T-cell (primary cell): Measurements from ENCODE around the gene PCDH9. TPM values are rescaled to one million over a fixed set of nuclear protein-coding genes. Genes with fewer than 3 reads are reported as not detected.

ENCODE experiments used
- ATAC-seq, 4 experiments: fragments of 200-7000 bp in 3 of 4; fragments of 150-1000 bp in 1 of 4; cut with Tn5 transposase; replicated peaks in 1 of 4; 1 replicate in 3 of 4; 2 replicates in 1 of 4; pipeline ENCODE4 v1.10.0; 2021; ENCODE audit warnings: moderate library complexity in 3 of 4, mild to moderate bottlenecking in 2 of 4, moderate number of reproducible peaks in 1 of 4
- CTCF ChIA-PET, 2 donors: fragments of 300-600 bp; sonication (Branson Sonifier 250); formaldehyde crosslinking; loops; one replicate each; lab custom pipeline; 2022; ENCODE audit warnings: antibody characterized with exemption in 2 of 2; lab: Charles Lee
- POLR2A ChIA-PET, 2 donors: fragments of 300-600 bp; sonication (Branson Sonifier 250); formaldehyde crosslinking; loops; one replicate each; lab custom pipeline; 2022; ENCODE audit warnings: antibody characterized with exemption in 2 of 2; lab: Charles Lee
- DNase-seq, 35 experiments: peaks; one replicate each; pipeline versions ENCODE4 v3.0.0 to v3.0.0-alpha.2; 2013 to 2023
- H3K27ac ChIP-seq: one replicate; pipeline ENCODE4 v1.5.1; 2013; ENCODE audit warnings: low read length
- H3K27me3 ChIP-seq, 2 experiments: replicated peaks in 1 of 2; 1 replicate in 1 of 2; 2 replicates in 1 of 2; pipeline versions ENCODE4 v1.6.1 to v1.7.0; 2013; ENCODE audit warnings: low read length in 1 of 2, mixed read lengths in 1 of 2; ENCODE audit not compliant: control insufficient read depth in 2 of 2, insufficient read depth in 2 of 2; ENCODE audit errors: extremely low read depth in 1 of 2
- H3K36me3 ChIP-seq, 2 donors: 1 replicate in 1 of 2; 2 replicates in 1 of 2; pipeline versions ENCODE4 v1.6.1 to v1.7.0; 2013; ENCODE audit warnings: low read length in 1 of 2; ENCODE audit not compliant: control insufficient read depth in 2 of 2, insufficient read depth in 1 of 2; ENCODE audit errors: extremely low read depth in 1 of 2
- H3K4me1 ChIP-seq, 2 experiments: 1 replicate in 1 of 2; 2 replicates in 1 of 2; pipeline versions ENCODE4 v1.6.1 to v1.7.0; 2013; ENCODE audit warnings: low read length in 2 of 2, mixed read lengths in 1 of 2; ENCODE audit not compliant: insufficient read depth in 2 of 2, control insufficient read depth in 1 of 2; ENCODE audit errors: extremely low read depth in 1 of 2
- H3K4me3 ChIP-seq, 2 donors: 1 replicate in 1 of 2; 2 replicates in 1 of 2; pipeline versions ENCODE4 v1.5.1 to v1.7.0; 2013; ENCODE audit warnings: mild to moderate bottlenecking in 2 of 2, low read length in 1 of 2, moderate library complexity in 1 of 2; ENCODE audit not compliant: control insufficient read depth in 1 of 2; ENCODE audit errors: extremely low read depth in 1 of 2
- H3K9me3 ChIP-seq: 2 replicates; pipeline ENCODE4 v1.7.0; 2013
- H3K27ac Mint-ChIP-seq, 2 donors: one replicate each; pipeline ENCODE4 v1.8.0; 2020 to 2021; ENCODE audit warnings: mild to moderate bottlenecking in 2 of 2, mixed read lengths in 2 of 2
- H3K27me3 Mint-ChIP-seq, 2 donors: one replicate each; pipeline ENCODE4 v1.8.0; 2021 to 2022; ENCODE audit warnings: mixed read lengths in 2 of 2
- H3K36me3 Mint-ChIP-seq: one replicate; pipeline ENCODE4 v1.8.0; 2021; ENCODE audit warnings: mixed read lengths
- H3K4me1 Mint-ChIP-seq, 3 donors: one replicate each; pipeline ENCODE4 v1.8.0; 2020 to 2022; ENCODE audit warnings: mixed read lengths in 3 of 3, mild to moderate bottlenecking in 1 of 3
- H3K4me3 Mint-ChIP-seq, 3 donors: one replicate each; pipeline ENCODE4 v1.8.0; 2020 to 2022; ENCODE audit warnings: mild to moderate bottlenecking in 3 of 3, mixed read lengths in 3 of 3, moderate library complexity in 3 of 3
- H3K9me3 Mint-ChIP-seq, 3 donors: one replicate each; pipeline ENCODE4 v1.8.0; 2020 to 2022; ENCODE audit warnings: mixed read lengths in 3 of 3
- WGBS: methylation state at CpG from one replicate; pipeline ENCODE4 v1.1.5; 2013; ENCODE audit warnings: missing lambda C conversion rate; ENCODE audit not compliant: insufficient coverage; 5-methylcytosine and 5-hydroxymethylcytosine counted together
- total RNA-seq, 35 experiments: library from RNA in 6 of 35; stranded (reverse) in 6 of 35; fragments of 120-200 nt in 1 of 35; gene quantifications; one replicate each; pipeline versions ENCODE4 v1.2.1 to v1.2.4 and lab custom pipeline; 2013 to 2026

Gene PCDH9
- total RNA-seq, 5 donors from 2014 or later (not counting 1 experiment from before 2014, with no cell fraction given): 0.38 to 1.3 (median 0.53) TPM

DNA sequence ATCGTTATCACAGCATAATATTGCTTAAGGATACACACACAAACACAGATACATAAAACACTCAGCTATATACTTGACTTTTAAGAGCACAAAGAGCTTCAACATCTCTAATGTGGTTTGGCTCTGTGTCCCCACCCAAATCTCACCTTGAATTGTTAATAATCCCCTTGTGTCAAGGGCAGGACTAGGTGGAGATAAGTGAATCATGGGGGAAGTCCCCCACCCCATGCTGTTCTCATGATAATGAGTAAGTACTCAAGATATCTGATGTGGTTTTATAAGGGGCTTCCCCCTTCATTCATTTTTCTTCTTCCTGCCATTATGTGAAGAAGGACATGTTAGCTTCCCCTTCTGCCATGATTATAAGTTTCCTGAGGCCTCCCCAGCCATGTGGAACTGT is 481.4 kb downstream of the PCDH9 start:
- Mint-ChIP-seq H3K27me3 (no peaks in the 10 kb centered on the region), H3K4me3 (no peak overlapping the region), H3K4me1 (no peaks in the 10 kb centered on the region), H3K27ac (no peak overlapping the region), H3K9me3 (peaks cover 4 to 17% (median 5%) of the 10 kb centered on the region in 3 donors), H3K36me3 (no peaks in the 10 kb centered on the region)
- no peak for ATAC-seq
- no peaks in the 10 kb centered on the region for H3K9me3 ChIP-seq
- H3K27me3 ChIP-seq: no peaks in the 10 kb centered on the region
- POLR2A ChIA-PET: no interaction called here
- WGBS: no CpG with 5 or more reads among the region's 1 CpG
- no peak for DNase-seq
- H3K27ac ChIP-seq: no peak overlapping the region
- CTCF ChIA-PET: no interaction called here
- H3K36me3 ChIP-seq: no peaks in the 10 kb centered on the region
- no peak overlapping the region for H3K4me3 ChIP-seq
- H3K4me1 ChIP-seq: no peaks in the 10 kb centered on the region

GRCh38 chr13:66745307-66745706 is 484.8 kb downstream of the PCDH9 start:
- Histone ChIP-seq H3K27ac (no peak overlapping the region), H3K36me3 (no peaks in the 10 kb centered on the region), H3K27me3 (no peaks in the 10 kb centered on the region), H3K9me3 (no peaks in the 10 kb centered on the region), H3K4me3 (no peak overlapping the region), H3K4me1 (no peaks in the 10 kb centered on the region)
- H3K27me3 Mint-ChIP-seq: no peaks in the 10 kb centered on the region
- no peaks in the 10 kb centered on the region for H3K4me1 Mint-ChIP-seq
- no peaks in the 10 kb centered on the region for H3K36me3 Mint-ChIP-seq
- no peak overlapping the region for H3K27ac Mint-ChIP-seq
- 90% methylated on average over 3 of the region's 4 CpGs for WGBS
- no peak overlapping the region for H3K4me3 Mint-ChIP-seq
- DNase-seq: no peak
- H3K9me3 Mint-ChIP-seq: peaks cover 3 to 8% (median 4%) of the 10 kb centered on the region in 3 donors
- ChIA-PET POLR2A (no interaction called here), CTCF (no interaction called here)
- ATAC-seq: no peak

DNA sequence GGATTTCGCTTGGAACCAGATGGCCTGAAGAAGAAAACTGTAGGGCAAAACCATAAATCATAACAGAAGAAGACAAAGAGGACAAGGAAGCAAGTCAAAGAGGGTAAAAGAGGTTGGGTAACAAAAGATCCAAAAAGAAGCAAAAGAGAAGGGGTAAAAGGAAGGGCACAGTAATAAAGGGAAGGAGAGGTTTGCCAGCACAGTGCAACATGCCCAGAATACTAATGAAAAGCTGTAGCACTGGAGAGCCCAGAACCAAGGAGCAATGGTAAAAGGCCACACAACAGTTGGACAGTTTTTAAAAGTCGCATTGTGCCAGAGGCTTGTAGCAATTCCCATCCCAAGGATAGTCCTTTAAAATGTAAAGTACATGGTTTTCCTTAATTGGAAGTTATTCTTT is 506.6 kb downstream of the PCDH9 start:
- Mint-ChIP-seq H3K27me3 (no peaks in the 10 kb centered on the region), H3K4me1 (no peaks in the 10 kb centered on the region), H3K36me3 (no peaks in the 10 kb centered on the region), H3K4me3 (no peak overlapping the region), H3K27ac (no peak overlapping the region), H3K9me3 (peaks cover 0 to 9% (median 2%) of the 10 kb centered on the region in 3 donors)
- Histone ChIP-seq H3K36me3 (no peaks in the 10 kb centered on the region), H3K27ac (no peak overlapping the region), H3K27me3 (no peaks in the 10 kb centered on the region), H3K4me1 (no peaks in the 10 kb centered on the region), H3K9me3 (no peaks in the 10 kb centered on the region), H3K4me3 (no peak overlapping the region)
- POLR2A ChIA-PET: no interaction called here
- no CpG with 5 or more reads among the region's 2 CpGs for WGBS
- CTCF ChIA-PET: interaction anchor here in 1 of 2 donors (0.6 kb wide), 1 partner anchor 41 kb away, joined by 4 read pairs; no protein-coding TSS in a partner anchor
- DNase-seq (no peak), ATAC-seq (no peak)

DNA sequence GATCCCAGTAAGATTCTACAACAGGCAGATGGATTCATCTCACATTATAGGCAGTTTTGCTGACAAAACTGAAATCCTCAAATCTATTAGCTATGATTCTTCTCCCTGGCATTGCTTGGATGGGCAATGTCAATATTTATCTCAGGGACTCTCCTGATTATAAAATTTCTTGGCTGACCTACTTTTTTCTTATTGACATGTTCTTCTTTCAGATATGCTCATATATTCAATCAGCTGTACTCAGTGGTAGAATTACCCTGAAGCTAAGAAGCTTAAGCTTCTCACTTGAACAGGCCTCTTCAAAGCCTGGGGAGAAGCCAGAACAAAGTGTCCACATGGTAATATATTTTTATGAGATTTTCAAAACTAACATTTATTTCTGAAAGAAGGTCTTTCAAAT is 513.6 kb downstream of the PCDH9 start:
- Histone ChIP-seq H3K36me3 (no peaks in the 10 kb centered on the region), H3K27me3 (no peaks in the 10 kb centered on the region), H3K27ac (no peak overlapping the region), H3K4me3 (no peak overlapping the region), H3K4me1 (no peaks in the 10 kb centered on the region), H3K9me3 (no peaks in the 10 kb centered on the region)
- no peaks in the 10 kb centered on the region for H3K36me3 Mint-ChIP-seq
- DNase-seq (no peak), ATAC-seq (no peak)
- no peaks in the 10 kb centered on the region for H3K4me1 Mint-ChIP-seq
- no peak overlapping the region for H3K4me3 Mint-ChIP-seq
- no peak overlapping the region for H3K27ac Mint-ChIP-seq
- POLR2A ChIA-PET: no interaction called here
- peaks cover 0 to 13% (median 0%) of the 10 kb centered on the region in 3 donors for H3K9me3 Mint-ChIP-seq
- CTCF ChIA-PET: interaction anchor here in 1 of 2 donors (0.6 kb wide), 1 partner anchor 72 kb away, joined by 8 read pairs; no protein-coding TSS in a partner anchor
- no peaks in the 10 kb centered on the region for H3K27me3 Mint-ChIP-seq

DNA sequence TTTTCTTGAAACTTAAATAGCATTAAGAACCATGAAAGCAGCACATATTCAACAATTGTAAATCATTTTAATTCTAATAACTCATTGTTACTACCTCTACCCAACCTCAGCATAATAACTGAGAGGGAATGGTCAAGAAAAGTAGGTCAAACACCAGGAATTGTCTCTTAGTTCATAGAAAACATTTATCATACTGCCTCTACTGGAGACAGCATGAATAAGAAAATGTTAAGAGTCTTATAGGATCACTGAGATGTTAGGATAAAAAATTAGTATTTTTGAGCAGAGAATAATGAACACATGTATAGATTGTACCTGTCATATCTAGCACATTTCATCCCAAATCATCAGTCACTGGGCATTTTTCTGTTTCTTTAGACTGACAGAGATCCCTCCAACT is 515.3 kb downstream of the PCDH9 start:
- CTCF ChIA-PET: no interaction called here
- POLR2A ChIA-PET: no interaction called here
- no peak for DNase-seq

DNA sequence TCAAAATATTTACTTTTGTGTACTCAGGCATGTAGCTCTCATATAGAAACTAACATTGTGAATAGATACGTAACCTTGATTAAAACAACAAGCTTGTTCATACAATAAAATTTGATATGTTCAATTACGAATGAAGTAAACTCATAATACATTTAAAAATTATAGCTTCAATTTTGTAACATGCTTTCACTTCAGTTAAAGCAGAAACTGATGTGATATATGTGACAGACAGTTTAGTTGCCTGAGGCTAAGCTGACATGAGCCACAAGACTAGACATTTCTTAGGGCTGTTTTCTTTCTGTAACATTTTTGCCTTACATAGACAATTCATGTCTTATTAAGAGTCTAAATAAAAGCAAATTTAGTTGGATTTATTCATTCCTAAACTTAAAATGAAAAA is 526.0 kb downstream of the PCDH9 start:
- POLR2A ChIA-PET: no interaction called here
- no peak overlapping the region for H3K27ac ChIP-seq
- Mint-ChIP-seq H3K27me3 (no peaks in the 10 kb centered on the region), H3K9me3 (peaks cover 0 to 12% (median 0%) of the 10 kb centered on the region in 3 donors), H3K27ac (no peak overlapping the region), H3K36me3 (no peaks in the 10 kb centered on the region), H3K4me3 (no peak overlapping the region), H3K4me1 (no peaks in the 10 kb centered on the region)
- no peaks in the 10 kb centered on the region for H3K27me3 ChIP-seq
- no peaks in the 10 kb centered on the region for H3K4me1 ChIP-seq
- no peaks in the 10 kb centered on the region for H3K9me3 ChIP-seq
- WGBS: no CpG with 5 or more reads among the region's 2 CpGs
- DNase-seq: no peak
- no peak for ATAC-seq
- H3K4me3 ChIP-seq: no peak overlapping the region
- CTCF ChIA-PET: no interaction called here
- H3K36me3 ChIP-seq: no peaks in the 10 kb centered on the region

More for the DNA sequence above, 515.3 kb downstream of the PCDH9 start:
- Histone ChIP-seq H3K27me3 (no peaks in the 10 kb centered on the region), H3K27ac (no peak overlapping the region), H3K4me1 (no peaks in the 10 kb centered on the region), H3K9me3 (peaks cover 2% of the 10 kb centered on the region), H3K4me3 (no peak overlapping the region), H3K36me3 (no peaks in the 10 kb centered on the region)
- ATAC-seq: no peak
- Mint-ChIP-seq H3K36me3 (no peaks in the 10 kb centered on the region), H3K4me3 (no peak overlapping the region), H3K27me3 (no peaks in the 10 kb centered on the region), H3K27ac (no peak overlapping the region), H3K4me1 (no peaks in the 10 kb centered on the region), H3K9me3 (peaks cover 0 to 7% (median 0%) of the 10 kb centered on the region in 3 donors)

DNA sequence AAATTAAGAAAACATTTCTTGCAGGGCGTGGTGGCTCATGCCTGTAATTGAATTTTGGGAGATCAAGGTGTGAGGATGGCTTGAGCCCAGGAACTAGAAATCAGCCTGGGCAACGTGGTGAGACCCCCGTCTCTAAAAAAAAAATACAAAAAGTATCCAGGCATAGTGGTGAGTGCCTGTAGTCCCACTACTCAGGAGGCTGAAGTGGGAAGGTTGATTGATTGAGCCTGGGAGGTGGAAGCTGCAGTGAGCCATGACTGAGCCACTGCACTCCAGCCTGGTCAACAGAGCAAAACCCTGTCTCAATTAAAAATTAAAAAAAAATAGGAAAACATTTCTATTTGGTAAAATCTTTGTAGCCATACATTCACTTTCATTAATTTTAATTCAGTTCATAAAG is 526.5 kb downstream of the PCDH9 start:
- H3K9me3 ChIP-seq: no peaks in the 10 kb centered on the region
- Mint-ChIP-seq H3K9me3 (peaks cover 0 to 9% (median 0%) of the 10 kb centered on the region in 3 donors), H3K27me3 (no peaks in the 10 kb centered on the region), H3K4me1 (no peaks in the 10 kb centered on the region), H3K36me3 (no peaks in the 10 kb centered on the region), H3K4me3 (no peak overlapping the region), H3K27ac (no peak overlapping the region)
- no peak overlapping the region for H3K4me3 ChIP-seq
- CTCF ChIA-PET: no interaction called here
- POLR2A ChIA-PET: no interaction called here
- ATAC-seq: no peak
- no peak for DNase-seq
- 80% methylated on average over 1 of the region's 3 CpGs for WGBS
- H3K36me3 ChIP-seq: no peaks in the 10 kb centered on the region
- H3K27me3 ChIP-seq: no peaks in the 10 kb centered on the region
- H3K27ac ChIP-seq: no peak overlapping the region
- no peaks in the 10 kb centered on the region for H3K4me1 ChIP-seq
